ENCODE data around the gene CDC42SE1.

DNA sequence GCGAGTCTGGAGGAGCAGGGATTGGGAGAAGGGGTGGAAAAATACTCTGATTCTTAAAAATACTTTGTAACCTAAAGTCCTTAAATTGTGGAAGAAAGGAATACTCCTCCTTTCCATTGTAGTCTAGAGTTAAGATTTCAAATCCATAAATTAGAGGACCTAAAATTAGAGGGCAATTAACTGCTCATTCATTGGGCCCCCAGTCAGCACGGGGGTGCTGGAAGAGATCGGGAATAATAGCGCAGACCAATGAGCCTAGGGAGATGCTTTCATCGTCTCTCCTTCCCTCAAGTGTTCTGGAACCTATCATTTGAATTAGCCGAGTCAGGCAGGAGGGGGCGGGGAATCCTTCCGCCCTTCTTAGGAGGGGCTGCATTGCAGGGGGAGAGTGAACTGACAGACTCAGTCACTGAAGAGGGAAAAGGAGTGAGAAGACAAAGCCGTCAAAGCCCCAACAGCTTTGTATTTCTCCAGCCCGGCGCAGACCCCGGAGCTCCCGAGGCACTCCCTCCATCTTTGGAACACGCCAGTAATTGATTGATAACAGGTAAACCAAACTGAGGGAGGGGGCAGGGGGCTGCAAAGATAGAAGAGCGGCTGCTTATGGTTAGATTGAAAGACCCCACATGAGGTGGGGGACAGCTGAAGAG, 710 bp upstream of the CDC42SE1 start, which contains the start of gene MLLT11:
- TF ChIP-seq, protein P1, sequence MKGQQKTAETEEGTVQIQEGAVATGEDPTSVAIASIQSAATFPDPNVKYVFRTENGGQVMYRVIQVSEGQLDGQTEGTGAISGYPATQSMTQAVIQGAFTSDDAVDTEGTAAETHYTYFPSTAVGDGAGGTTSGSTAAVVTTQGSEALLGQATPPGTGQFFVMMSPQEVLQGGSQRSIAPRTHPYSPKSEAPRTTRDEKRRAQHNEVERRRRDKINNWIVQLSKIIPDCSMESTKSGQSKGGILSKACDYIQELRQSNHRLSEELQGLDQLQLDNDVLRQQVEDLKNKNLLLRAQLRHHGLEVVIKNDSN (IDR thresholded peaks at IDR 0.05), result no peak
- TF ChIP-seq YY1 (IDR thresholded peaks at IDR 0.05; ENCODE audit: low read depth) (no peak), CREB1 (IDR thresholded peaks at IDR 0.05; ENCODE audit: low read depth) (no peak), ZBTB7A (IDR thresholded peaks at IDR 0.05; ENCODE audit: low read depth) (no peak)
